Hindlimb muscle (tissue), 1 donor: Measurements from ENCODE around the gene MGMT. TPM values are rescaled to one million over a fixed set of nuclear protein-coding genes. Genes with fewer than 3 reads are reported as not detected.

Experiments used
- DNase-seq: peaks from one replicate; pipeline ENCODE4 v3.0.0-alpha.2; 2013
- polyA plus RNA-seq: library from polyadenylated mRNA; unstranded; fragments of 120-200 nt; gene quantifications from one replicate; pipeline ENCODE4 v1.2.1, GENCODE V29; 2013; ENCODE audit not compliant: insufficient read length

MGMT gene
- polyA plus RNA-seq, 1 donor, result 12.1 TPM

- peak; percentile 58 for DNase-seq
These were observed 312.4 kb downstream of the MGMT start for GRCh38 chr10:129779126-129780111.

- no peak for DNase-seq
These were observed 313.2 kb downstream of the MGMT start for GRCh38 chr10:129780198-129780597.

- DNase-seq, result no peak
These were observed 314.1 kb downstream of the MGMT start for GRCh38 chr10:129780901-129781795.

GRCh38 chr10:129784291-129784690 lies 317.2 kb downstream of the MGMT start:
- no peak for DNase-seq

- no peak for DNase-seq
These were observed 317.9 kb downstream of the MGMT start for GRCh38 chr10:129784891-129785290.

- no peak for DNase-seq
These were observed 318.5 kb downstream of the MGMT start for GRCh38 chr10:129785536-129785981.

- DNase-seq, result no peak
These were observed 319.2 kb downstream of the MGMT start for GRCh38 chr10:129786216-129786615.

GRCh38 chr10:129787557-129787956 lies 320.5 kb downstream of the MGMT start:
- no peak for DNase-seq

GRCh38 chr10:129788215-129788614 lies 321.2 kb downstream of the MGMT start:
- peak; percentile 29 for DNase-seq

- no peak for DNase-seq
These were observed 323.8 kb downstream of the MGMT start for GRCh38 chr10:129790715-129791446.

- DNase-seq, result peak; percentile 37
These were observed 325.1 kb downstream of the MGMT start for GRCh38 chr10:129792141-129792540.

GRCh38 chr10:129792864-129793263 lies 325.8 kb downstream of the MGMT start:
- no peak for DNase-seq

- no peak for DNase-seq
These were observed 326.4 kb downstream of the MGMT start for GRCh38 chr10:129793479-129793878.

GRCh38 chr10:129793996-129794395 lies 327.0 kb downstream of the MGMT start:
- DNase-seq, result no peak

GRCh38 chr10:129796710-129797420 lies 329.8 kb downstream of the MGMT start:
- DNase-seq, result no peak

- DNase-seq, result no peak
These were observed 332.9 kb downstream of the MGMT start for GRCh38 chr10:129799942-129800341.

- DNase-seq, result no peak
These were observed 333.8 kb downstream of the MGMT start for GRCh38 chr10:129800796-129801340.

- DNase-seq, result no peak
These were observed 340.2 kb downstream of the MGMT start for GRCh38 chr10:129807211-129807610.

GRCh38 chr10:129808092-129808983 lies 341.3 kb downstream of the MGMT start:
- no peak for DNase-seq

- DNase-seq, result no peak
These were observed 342.4 kb downstream of the MGMT start for GRCh38 chr10:129809431-129809830.
